ENCODE measurements around the gene SLC36A1.
"Not testable (repeated sequence)": the region's sequence is repeated elsewhere in the genome, so short reads cannot be mapped to it uniquely, and the experiment has no call there.

SLC36A1 gene

GRCh38 chr5:151447174-151448037 lies at the start of gene SLC36A1:
Gene SLC36A1, plus strand, starts transcription at chr5:151447603. Its CDS starts 11,190 bp downstream, at chr5:151458793.
- FAIRE-seq (peak; percentile 55), DNase-seq (ENCODE audit: low spot score) (peak; percentile 71)

- no peak for FAIRE-seq
- no peak for DNase-seq (ENCODE audit: low spot score)
Observed at GRCh38 chr5:151405334-151406160, 41.9 kb upstream of the SLC36A1 start.

GRCh38 chr5:151406322-151406947 lies 41.0 kb upstream of the SLC36A1 start:
- FAIRE-seq (no peak), DNase-seq (ENCODE audit: low spot score) (no peak)

GRCh38 chr5:151408591-151409230 lies 38.7 kb upstream of the SLC36A1 start:
- no peak for DNase-seq (ENCODE audit: low spot score)
- no peak for FAIRE-seq

- no peak for FAIRE-seq
- no peak for DNase-seq (ENCODE audit: low spot score)
Observed at GRCh38 chr5:151413800-151414199, 33.6 kb upstream of the SLC36A1 start.

GRCh38 chr5:151414536-151414935 lies 32.9 kb upstream of the SLC36A1 start:
- no peak for DNase-seq (ENCODE audit: low spot score)
- no peak for FAIRE-seq

- FAIRE-seq (no peak), DNase-seq (ENCODE audit: low spot score) (no peak)
Observed at GRCh38 chr5:151417712-151418111, 29.7 kb upstream of the SLC36A1 start.

- DNase-seq (ENCODE audit: low spot score) (no peak), FAIRE-seq (no peak)
Observed at GRCh38 chr5:151420127-151420526, 27.3 kb upstream of the SLC36A1 start.

GRCh38 chr5:151424892-151425523 lies 22.4 kb upstream of the SLC36A1 start:
- DNase-seq (ENCODE audit: low spot score) (no peak), FAIRE-seq (no peak)

- DNase-seq (ENCODE audit: low spot score); FAIRE-seq: not testable (repeated sequence)
Observed at GRCh38 chr5:151426347-151426746, 21.1 kb upstream of the SLC36A1 start.

- FAIRE-seq (no peak), DNase-seq (ENCODE audit: low spot score) (no peak)
Observed at GRCh38 chr5:151427258-151427657, 20.1 kb upstream of the SLC36A1 start.

- DNase-seq (ENCODE audit: low spot score): no peak
- FAIRE-seq: no peak
Observed at GRCh38 chr5:151430731-151431130, 16.7 kb upstream of the SLC36A1 start.

- FAIRE-seq (no peak), DNase-seq (ENCODE audit: low spot score) (no peak)
Observed at GRCh38 chr5:151431666-151432065, 15.7 kb upstream of the SLC36A1 start.

GRCh38 chr5:151432210-151432609 lies 15.2 kb upstream of the SLC36A1 start:
- FAIRE-seq (no peak), DNase-seq (ENCODE audit: low spot score) (no peak)

GRCh38 chr5:151434570-151435237 lies 12.7 kb upstream of the SLC36A1 start:
- DNase-seq (ENCODE audit: low spot score): no peak
- no peak for FAIRE-seq

- FAIRE-seq: no peak
- DNase-seq (ENCODE audit: low spot score): no peak
Observed at GRCh38 chr5:151448038-151448985, 909 bp downstream of the SLC36A1 start.

- FAIRE-seq (no peak), DNase-seq (ENCODE audit: low spot score) (no peak)
Observed at GRCh38 chr5:151449297-151449696, 1.9 kb downstream of the SLC36A1 start.

- FAIRE-seq: no peak
- DNase-seq (ENCODE audit: low spot score): no peak
Observed at GRCh38 chr5:151449839-151450238, 2.4 kb downstream of the SLC36A1 start.

GRCh38 chr5:151450605-151451004 lies 3.2 kb downstream of the SLC36A1 start:
- no peak for FAIRE-seq
- DNase-seq (ENCODE audit: low spot score): no peak
